Prostate gland (tissue), 2 donors: ENCODE data around the gene ZNF254. TPM values are rescaled to one million over a fixed set of nuclear protein-coding genes. Genes with fewer than 3 reads are reported as not detected.
"Not testable (repeated sequence)": the region's sequence is repeated elsewhere in the genome, so short reads cannot be mapped to it uniquely, and the experiment has no call there.

ENCODE experiments used
- DNase-seq: peaks from one replicate; pipeline ENCODE4 v3.0.0-alpha.2; 2019; ENCODE audit warnings: low spot score
- H3K27ac ChIP-seq, 2 donors: fragments of 200-600 bp; sonication (generic); 2 replicates each; pipeline ENCODE4 v1.5.1; 2017 to 2019
- H3K27me3 ChIP-seq: fragments of 200-600 bp; sonication (generic); replicated peaks from 2 replicates; pipeline ENCODE4 v1.5.1; 2019; ENCODE audit not compliant: insufficient read depth
- H3K36me3 ChIP-seq, 2 donors: fragments of 200-600 bp; sonication (generic); 1 replicate in 1 of 2; 2 replicates in 1 of 2; pipeline versions ENCODE4 v1.5.1 to v1.8.1; 2017 to 2019
- H3K4me1 ChIP-seq: fragments of 200-600 bp; sonication (generic); replicated peaks from 2 replicates; pipeline ENCODE4 v1.5.1; 2019
- H3K4me3 ChIP-seq, 2 donors: fragments of 200-600 bp; sonication (generic); 2 replicates each; pipeline ENCODE4 v1.5.1; 2017 to 2019
- H3K9me3 ChIP-seq: fragments of 200-600 bp; sonication (generic); 2 replicates; pipeline ENCODE4 v1.5.1; 2017
- POLR2A ChIP-seq: fragments of 450-650 bp; IDR thresholded peaks from one replicate; pipeline ENCODE4 v1.6.1; 2016; ENCODE audit warnings: antibody characterized with exemption, mild to moderate bottlenecking
- POLR2AphosphoS5 ChIP-seq: sonication (generic); formaldehyde crosslinking; IDR thresholded peaks from one replicate; pipeline ENCODE4 v1.6.1; 2017; ENCODE audit warnings: antibody characterized with exemption
- WGBS: methylation state at CpG from one replicate; pipeline ENCODE4 v1.1.5; 2018; 5-methylcytosine and 5-hydroxymethylcytosine counted together
- intact Hi-C: fragments of 100-400 bp; cut with DNase I; formaldehyde crosslinking; loops from one replicate; pipeline ENCODE4 v1.14.2; 2022
- total RNA-seq, 2 donors: library from RNA; depleted of rRNA; stranded (reverse); fragments of >200 nt; gene quantifications; one replicate each; pipeline ENCODE4 v1.1.0, GENCODE V29; 2016
- TF ChIP-seq, protein P1 (sequence below), 4 experiments: fragments of 200-600 bp in 2 of 4; fragments of 450-650 bp in 2 of 4; sonication (generic) in 2 of 4; IDR thresholded peaks; 1 replicate in 3 of 4; 2 replicates in 1 of 4; pipeline ENCODE4 v1.5.1; 2016 to 2019; ENCODE audit warnings: antibody characterized with exemption in 4 of 4, mild to moderate bottlenecking in 2 of 4, moderate library complexity in 2 of 4

ZNF254 gene
- total RNA-seq = 10 to 100 TPM; 21.8 to 22.7 TPM

- intact Hi-C loops = no loop called here
- H3K36me3 ChIP-seq = no peaks in the 10 kb centered on the region
- peak within 1 kb of the TSS; percentile 62 to 69 for H3K4me3 ChIP-seq
- H3K27me3 ChIP-seq = no peaks in the 10 kb centered on the region
- peak within 1 kb of the TSS; percentile 77 to 80 for H3K27ac ChIP-seq
- peak; percentile 92 for DNase-seq
- H3K4me1 ChIP-seq = no peaks in the 10 kb centered on the region
- peak; percentile 78 for TF ChIP-seq POLR2AphosphoS5
- TF ChIP-seq, protein P1, sequence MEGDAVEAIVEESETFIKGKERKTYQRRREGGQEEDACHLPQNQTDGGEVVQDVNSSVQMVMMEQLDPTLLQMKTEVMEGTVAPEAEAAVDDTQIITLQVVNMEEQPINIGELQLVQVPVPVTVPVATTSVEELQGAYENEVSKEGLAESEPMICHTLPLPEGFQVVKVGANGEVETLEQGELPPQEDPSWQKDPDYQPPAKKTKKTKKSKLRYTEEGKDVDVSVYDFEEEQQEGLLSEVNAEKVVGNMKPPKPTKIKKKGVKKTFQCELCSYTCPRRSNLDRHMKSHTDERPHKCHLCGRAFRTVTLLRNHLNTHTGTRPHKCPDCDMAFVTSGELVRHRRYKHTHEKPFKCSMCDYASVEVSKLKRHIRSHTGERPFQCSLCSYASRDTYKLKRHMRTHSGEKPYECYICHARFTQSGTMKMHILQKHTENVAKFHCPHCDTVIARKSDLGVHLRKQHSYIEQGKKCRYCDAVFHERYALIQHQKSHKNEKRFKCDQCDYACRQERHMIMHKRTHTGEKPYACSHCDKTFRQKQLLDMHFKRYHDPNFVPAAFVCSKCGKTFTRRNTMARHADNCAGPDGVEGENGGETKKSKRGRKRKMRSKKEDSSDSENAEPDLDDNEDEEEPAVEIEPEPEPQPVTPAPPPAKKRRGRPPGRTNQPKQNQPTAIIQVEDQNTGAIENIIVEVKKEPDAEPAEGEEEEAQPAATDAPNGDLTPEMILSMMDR (IDR thresholded peaks at IDR 0.05) = no peak
- TF ChIP-seq POLR2A = peak; percentile 58
- no peaks in the 10 kb centered on the region for H3K9me3 ChIP-seq
- WGBS = 15% methylated on average over 23 of the region's 23 CpGs
These were observed at the start of gene ZNF254 for GRCh38 chr19:24086974-24087595. ZNF254 (plus strand) TSS chr19:24087187; CDS start chr19:24087308, 121 bp downstream.

DNA sequence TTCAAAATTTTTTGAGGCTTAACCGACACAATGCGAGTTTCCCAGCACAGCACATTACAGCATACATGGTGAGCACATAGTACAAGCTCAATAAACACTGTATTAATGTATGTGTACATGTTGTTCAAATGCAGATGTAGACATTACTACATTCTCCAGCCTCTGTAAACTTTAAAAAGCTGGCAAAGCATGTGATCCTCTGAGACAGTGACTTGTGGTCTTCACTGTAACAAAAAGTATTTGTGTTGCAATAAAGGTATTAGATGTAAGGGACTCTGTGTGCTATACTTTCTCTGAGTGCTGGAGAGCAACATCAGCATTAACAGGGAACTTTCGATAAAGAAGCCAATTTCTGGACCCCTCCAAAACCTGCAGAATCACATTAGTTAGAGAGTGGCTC, 46.4 kb upstream of the ZNF254 start:
- Histone ChIP-seq H3K4me1 (no peaks in the 10 kb centered on the region), H3K27me3 (no peaks in the 10 kb centered on the region), H3K4me3 (no peak overlapping the region), H3K27ac (no peak overlapping the region), H3K9me3 (no peaks in the 10 kb centered on the region), H3K36me3 (no peaks in the 10 kb centered on the region)
- no peak for DNase-seq
- intact Hi-C loops = no loop called here
- TF ChIP-seq POLR2A = no peak
- TF ChIP-seq, protein P1 (IDR thresholded peaks at IDR 0.05) = no peak
- no peak for TF ChIP-seq POLR2AphosphoS5
- 98% methylated on average over 3 of the region's 3 CpGs for WGBS

DNA sequence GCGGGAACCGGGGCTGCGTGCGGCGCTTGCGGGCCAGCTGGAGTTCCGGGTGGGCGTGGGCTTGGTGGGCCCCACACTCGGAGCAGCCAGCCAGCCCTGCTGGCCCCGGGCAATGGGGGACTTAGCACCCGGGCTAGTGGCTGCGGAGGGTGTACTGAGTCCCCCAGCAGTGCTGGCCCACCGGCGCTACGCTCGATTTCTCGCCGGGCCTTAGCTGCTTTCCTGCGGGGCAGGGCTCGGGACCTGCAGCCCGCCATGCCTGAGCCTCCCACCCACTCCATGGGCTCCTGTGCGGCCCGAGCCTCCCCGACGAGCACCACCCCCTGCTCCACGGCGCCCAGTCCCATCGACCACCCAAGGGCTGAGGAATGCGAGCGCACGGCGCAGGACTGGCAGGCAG, 45.7 kb upstream of the ZNF254 start:
- H3K36me3 ChIP-seq, H3K4me3 ChIP-seq, DNase-seq, H3K4me1 ChIP-seq, H3K27ac ChIP-seq, H3K9me3 ChIP-seq, intact Hi-C loops, H3K27me3 ChIP-seq: not testable (repeated sequence)
- 94% methylated on average over 28 of the region's 32 CpGs for WGBS

DNA sequence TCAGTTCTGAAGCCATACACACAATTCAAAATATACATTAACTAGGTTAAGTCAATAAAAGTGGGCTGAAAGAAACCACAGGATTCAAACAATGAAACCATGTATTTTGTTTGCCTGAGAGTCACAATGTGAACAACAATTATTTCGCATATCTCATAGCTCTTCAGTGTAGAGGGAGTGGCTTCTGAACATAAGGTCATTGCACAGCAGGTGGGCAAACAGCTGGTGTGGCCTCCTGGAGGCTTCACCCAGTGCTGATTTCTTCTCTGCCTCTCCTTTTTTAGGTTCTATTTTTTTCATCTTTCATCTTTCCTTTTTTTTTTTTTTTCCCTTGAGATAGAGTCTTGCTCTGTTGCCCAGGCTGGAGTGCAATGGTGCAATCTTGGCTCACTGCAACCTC, 40.4 kb upstream of the ZNF254 start:
- no peaks in the 10 kb centered on the region for H3K27me3 ChIP-seq
- no peak overlapping the region for H3K27ac ChIP-seq
- no peak overlapping the region for H3K4me3 ChIP-seq
- no peaks in the 10 kb centered on the region for H3K4me1 ChIP-seq
- 94% methylated on average over 1 of the region's 1 CpG for WGBS
- H3K36me3 ChIP-seq = peaks cover 7 to 14% of the 10 kb centered on the region in 2 donors
- intact Hi-C loops = no loop called here
- TF ChIP-seq POLR2A (no peak), POLR2AphosphoS5 (no peak)
- TF ChIP-seq, protein P1 (IDR thresholded peaks at IDR 0.05) = no peak
- DNase-seq = no peak
- no peaks in the 10 kb centered on the region for H3K9me3 ChIP-seq

DNA sequence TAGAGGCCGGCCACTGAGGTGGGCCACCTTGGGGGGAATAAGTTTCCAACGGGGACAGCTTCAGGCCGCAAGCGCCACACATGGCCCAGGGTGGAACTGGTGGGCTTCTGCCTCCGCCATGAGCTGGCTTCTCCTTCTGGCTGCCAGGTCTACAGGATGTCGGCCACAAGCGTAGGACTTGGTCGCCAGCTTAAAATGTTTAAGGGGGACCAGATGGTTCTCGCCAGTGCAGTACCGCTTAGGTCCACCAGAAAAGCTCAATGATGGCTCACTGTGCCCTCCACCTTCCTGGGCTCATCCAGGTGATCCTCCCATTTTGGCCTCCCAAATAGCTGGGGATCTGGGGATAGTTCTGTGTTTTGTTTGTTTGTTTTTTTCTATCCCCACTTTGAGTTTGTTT, 38.7 kb upstream of the ZNF254 start:
- TF ChIP-seq, protein P1 (IDR thresholded peaks at IDR 0.05) = no peak
- H3K4me3 ChIP-seq = no peak overlapping the region
- 97% methylated on average over 10 of the region's 10 CpGs for WGBS
- peaks cover 7 to 18% of the 10 kb centered on the region in 2 donors for H3K36me3 ChIP-seq
- no peaks in the 10 kb centered on the region for H3K27me3 ChIP-seq
- no peaks in the 10 kb centered on the region for H3K4me1 ChIP-seq
- intact Hi-C loops = no loop called here
- H3K27ac ChIP-seq = no peak overlapping the region
- no peaks in the 10 kb centered on the region for H3K9me3 ChIP-seq
- no peak for DNase-seq
